ENCODE results near the gene EYA2.
A peak's percentile ranks its signal among the peaks of the same experiment; 100 is the strongest.
"Not testable (repeated sequence)": the region's sequence is repeated elsewhere in the genome, so short reads cannot be mapped to it uniquely, and the experiment has no call there.

Gene EYA2

GRCh38 chr20:46955601-46956556 lies 61.2 kb downstream of the EYA2 start:
- no peak for DNase-seq

GRCh38 chr20:46959081-46959692 lies 64.5 kb downstream of the EYA2 start:
- no peak for DNase-seq

- no peak for DNase-seq
These were observed 65.2 kb downstream of the EYA2 start for GRCh38 chr20:46959821-46960220.

- DNase-seq: no peak
These were observed 65.9 kb downstream of the EYA2 start for GRCh38 chr20:46960536-46960935.

- not testable (repeated sequence) for DNase-seq
These were observed 67.3 kb downstream of the EYA2 start for GRCh38 chr20:46961968-46962367.

- no peak for DNase-seq
These were observed 68.0 kb downstream of the EYA2 start for GRCh38 chr20:46962452-46963195.

- DNase-seq: no peak
These were observed 68.5 kb downstream of the EYA2 start for GRCh38 chr20:46963196-46963529.

- DNase-seq: peak; percentile 27
These were observed 69.3 kb downstream of the EYA2 start for GRCh38 chr20:46963758-46964617.

- no peak for DNase-seq
These were observed 70.2 kb downstream of the EYA2 start for GRCh38 chr20:46964618-46965455.

GRCh38 chr20:46965477-46965876 lies 70.8 kb downstream of the EYA2 start:
- DNase-seq: no peak

GRCh38 chr20:46967646-46968045 lies 73.0 kb downstream of the EYA2 start:
- DNase-seq: peak; percentile 54

- peak; percentile 85 for DNase-seq
These were observed 76.4 kb downstream of the EYA2 start for GRCh38 chr20:46970937-46971630.

- DNase-seq: peak; percentile 49
These were observed 79.1 kb downstream of the EYA2 start for GRCh38 chr20:46973766-46974165.

GRCh38 chr20:46974669-46975434 lies 80.2 kb downstream of the EYA2 start:
- DNase-seq: no peak

- no peak for DNase-seq
These were observed 81.3 kb downstream of the EYA2 start for GRCh38 chr20:46975976-46976375.

- DNase-seq: no peak
These were observed 82.6 kb downstream of the EYA2 start for GRCh38 chr20:46977204-46977603.

- no peak for DNase-seq
These were observed 83.4 kb downstream of the EYA2 start for GRCh38 chr20:46977909-46978588.

GRCh38 chr20:46978951-46979491 lies 84.4 kb downstream of the EYA2 start:
- peak; percentile 84 for DNase-seq

- peak; percentile 56 for DNase-seq
These were observed 85.1 kb downstream of the EYA2 start for GRCh38 chr20:46979603-46980241.

All from eye (tissue), 1 donor.